M059J (cell line): Measurements from ENCODE around the gene OVCH1. TPM values are rescaled to one million over a fixed set of nuclear protein-coding genes. Genes with fewer than 3 reads are reported as not detected.

ENCODE experiments used
- DNase-seq: peaks from one replicate; pipeline ENCODE4 v3.0.0-alpha.2; 2012; ENCODE audit warnings: low read depth
- total RNA-seq: library from RNA; depleted of rRNA; stranded (reverse); fragments of >200 nt; shearing (Covaris generic); gene quantifications from 2 replicates; pipeline ENCODE4 v1.2.3, GENCODE V29; 2014; rRNA removed

The OVCH1 gene, protein sequence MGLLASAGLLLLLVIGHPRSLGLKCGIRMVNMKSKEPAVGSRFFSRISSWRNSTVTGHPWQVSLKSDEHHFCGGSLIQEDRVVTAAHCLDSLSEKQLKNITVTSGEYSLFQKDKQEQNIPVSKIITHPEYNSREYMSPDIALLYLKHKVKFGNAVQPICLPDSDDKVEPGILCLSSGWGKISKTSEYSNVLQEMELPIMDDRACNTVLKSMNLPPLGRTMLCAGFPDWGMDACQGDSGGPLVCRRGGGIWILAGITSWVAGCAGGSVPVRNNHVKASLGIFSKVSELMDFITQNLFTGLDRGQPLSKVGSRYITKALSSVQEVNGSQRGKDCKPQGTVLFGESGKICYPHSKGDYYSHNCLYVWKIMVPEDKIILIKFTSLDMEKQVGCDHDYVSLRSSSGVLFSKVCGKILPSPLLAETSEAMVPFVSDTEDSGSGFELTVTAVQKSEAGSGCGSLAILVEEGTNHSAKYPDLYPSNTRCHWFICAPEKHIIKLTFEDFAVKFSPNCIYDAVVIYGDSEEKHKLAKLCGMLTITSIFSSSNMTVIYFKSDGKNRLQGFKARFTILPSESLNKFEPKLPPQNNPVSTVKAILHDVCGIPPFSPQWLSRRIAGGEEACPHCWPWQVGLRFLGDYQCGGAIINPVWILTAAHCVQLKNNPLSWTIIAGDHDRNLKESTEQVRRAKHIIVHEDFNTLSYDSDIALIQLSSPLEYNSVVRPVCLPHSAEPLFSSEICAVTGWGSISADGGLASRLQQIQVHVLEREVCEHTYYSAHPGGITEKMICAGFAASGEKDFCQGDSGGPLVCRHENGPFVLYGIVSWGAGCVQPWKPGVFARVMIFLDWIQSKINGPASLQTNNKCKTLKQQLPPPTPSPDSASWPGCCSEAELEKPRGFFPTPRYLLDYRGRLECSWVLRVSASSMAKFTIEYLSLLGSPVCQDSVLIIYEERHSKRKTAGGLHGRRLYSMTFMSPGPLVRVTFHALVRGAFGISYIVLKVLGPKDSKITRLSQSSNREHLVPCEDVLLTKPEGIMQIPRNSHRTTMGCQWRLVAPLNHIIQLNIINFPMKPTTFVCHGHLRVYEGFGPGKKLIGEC
- not detected in 2 replicates for total RNA-seq

DNA sequence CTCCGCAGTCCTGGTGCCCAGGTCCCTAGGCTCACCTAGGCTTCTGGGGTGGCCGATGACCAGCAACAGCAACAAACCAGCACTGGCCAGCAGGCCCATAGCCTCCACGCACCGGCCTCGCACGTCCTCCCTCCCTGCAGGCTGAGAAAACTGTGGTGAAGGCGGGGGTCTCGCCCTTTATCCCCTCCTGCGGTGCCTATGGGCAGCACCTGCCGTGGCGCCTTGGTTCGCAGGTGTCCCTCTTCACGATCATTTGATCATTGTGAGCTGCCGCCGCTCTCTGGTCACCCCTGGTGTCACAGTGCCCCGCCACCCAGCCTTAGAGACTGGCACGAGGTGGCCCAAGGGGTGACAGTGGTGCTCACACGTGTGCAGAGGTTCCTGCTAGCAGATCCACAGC, at the start of gene OVCH1:
Gene OVCH1 (minus strand): TSS at position 99 of the 400 bp plus-strand sequence. CDS start 0 bp downstream, at position 99.
- no peak for DNase-seq

GRCh38 chr12:29547151-29547632, 49.7 kb upstream of the OVCH1 start:
- DNase-seq = peak; percentile 82

DNA sequence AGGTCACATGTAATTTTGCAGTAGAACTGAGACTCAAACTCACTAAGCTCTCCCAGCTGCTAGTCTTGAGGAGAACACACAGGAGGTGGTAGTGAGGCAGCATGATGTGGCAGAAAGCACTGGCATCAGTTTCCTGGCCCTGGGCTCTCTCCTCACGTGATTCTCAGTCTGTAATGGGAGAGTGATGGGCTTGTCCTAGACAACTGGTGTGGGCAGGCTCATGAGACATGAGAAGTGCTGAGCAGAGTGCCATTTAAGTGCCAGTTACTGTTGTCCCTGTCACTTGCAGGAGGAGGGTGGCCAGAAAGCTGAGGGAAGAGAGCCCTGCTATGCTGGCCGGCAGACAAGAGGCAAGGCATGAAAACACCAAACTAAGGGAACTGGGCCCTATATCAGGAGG, 48.5 kb upstream of the OVCH1 start:
- DNase-seq = no peak

DNA sequence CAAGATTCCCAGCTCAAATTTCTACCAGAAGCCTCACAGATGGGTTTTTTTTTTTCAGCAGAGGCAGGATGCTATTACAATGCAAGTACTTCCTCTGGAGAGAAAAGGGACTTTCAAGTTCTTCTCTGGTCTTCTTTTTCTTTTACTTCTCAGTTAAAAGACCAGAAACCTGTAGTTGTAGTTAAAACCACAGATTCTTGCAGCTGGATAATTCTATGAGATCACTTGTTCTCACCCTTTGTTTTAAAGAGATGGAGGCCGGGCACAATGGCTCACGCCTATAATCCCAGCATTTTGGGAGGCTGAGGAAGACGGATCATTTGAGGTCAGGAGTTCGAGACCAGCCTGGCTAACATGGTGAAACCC, 47.6 kb upstream of the OVCH1 start:
- DNase-seq = no peak

DNA sequence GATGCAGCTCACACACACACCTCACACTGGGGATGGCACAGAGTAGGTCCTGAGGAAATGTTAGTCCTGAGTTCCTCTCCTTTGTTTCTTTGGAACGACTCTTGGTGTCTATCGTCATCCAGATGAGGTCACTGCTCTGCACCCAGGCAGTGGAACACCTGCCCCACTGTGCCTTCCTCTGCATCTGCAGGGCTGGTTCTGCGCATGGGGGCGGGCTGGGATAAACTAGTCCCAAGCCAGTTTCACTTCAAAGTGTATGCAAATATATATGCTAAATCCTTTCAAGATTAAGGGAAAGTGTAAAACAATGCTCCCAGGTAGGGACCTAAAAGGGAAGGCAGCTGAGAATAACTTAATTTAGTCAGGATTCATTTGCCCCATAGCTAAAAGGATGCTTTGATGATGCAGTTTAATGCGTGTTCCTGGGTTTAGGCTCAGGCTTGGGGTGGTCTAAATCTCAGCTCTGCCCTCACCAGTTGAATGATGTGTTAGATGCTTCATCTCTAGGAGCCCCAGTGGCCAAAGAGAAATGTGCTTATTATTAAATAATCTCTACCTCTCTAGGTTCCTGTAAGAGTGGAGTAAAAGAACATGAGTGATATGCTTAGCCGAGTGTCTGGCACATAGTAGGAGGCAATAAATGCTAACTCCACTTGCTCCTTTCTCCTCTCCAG, 47.1 kb upstream of the OVCH1 start:
- no peak for DNase-seq

DNA sequence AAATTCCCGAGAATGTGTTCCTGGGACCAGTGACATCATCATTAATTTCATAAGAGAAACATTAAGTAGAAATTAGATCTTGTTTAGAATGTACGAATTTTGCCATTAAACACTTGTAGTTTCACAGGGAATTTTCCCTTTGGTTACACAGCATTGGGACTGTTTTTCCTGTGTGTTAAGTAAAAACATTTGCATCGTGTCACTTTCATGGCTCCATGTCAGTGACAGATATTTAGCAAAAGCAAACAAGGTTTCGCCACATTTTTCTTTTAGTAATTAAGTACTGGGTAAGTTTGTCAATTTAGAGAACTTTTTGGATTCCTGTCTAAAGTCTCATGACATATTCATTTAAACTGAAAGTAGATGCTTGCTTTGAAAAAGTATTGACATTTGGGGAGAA, 45.5 kb upstream of the OVCH1 start:
- DNase-seq = no peak

- DNase-seq = peak; percentile 85
Observed at GRCh38 chr12:29537298-29537697, 39.8 kb upstream of the OVCH1 start.

DNA sequence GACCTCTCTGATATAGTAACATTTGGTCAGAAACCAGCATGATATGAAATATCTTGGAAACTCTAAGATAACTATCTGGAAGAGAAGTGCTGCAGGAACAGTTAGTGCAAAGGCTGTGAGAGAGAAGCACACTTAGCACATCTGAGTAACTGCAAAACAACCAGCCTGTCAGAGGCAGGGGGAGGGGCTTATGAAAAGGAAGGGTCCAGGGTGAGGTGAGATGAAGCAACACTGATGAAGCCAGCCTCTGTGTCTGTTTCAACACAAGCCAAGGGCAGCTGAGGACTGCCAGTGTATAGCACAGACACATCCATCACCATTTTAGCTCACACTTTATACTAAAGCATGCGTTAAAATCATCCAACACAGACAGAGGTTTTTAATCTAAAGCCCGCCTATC, 37.4 kb upstream of the OVCH1 start:
- DNase-seq = no peak

GRCh38 chr12:29533815-29534489, 36.5 kb upstream of the OVCH1 start:
- no peak for DNase-seq

- DNase-seq = no peak
Observed at GRCh38 chr12:29531471-29531870, 34.0 kb upstream of the OVCH1 start.

DNA sequence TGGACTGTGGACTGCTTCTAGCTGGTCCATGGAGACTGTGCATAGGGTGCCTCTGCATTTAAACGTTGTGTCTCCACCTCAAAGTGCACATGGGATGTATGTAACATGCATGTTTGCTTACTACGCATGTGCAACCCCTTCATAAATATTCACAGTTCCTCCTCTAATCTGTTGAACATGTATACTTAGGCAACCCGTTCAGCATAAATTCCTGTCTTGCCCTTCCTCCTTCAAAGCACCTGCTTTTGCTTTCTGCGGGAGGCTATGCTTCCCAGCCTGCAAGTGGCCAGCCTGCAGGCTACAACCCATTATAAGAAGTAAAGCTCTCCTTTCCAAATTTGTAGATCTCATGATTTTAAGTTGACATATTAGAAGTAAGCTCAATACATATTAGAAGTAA, 33.0 kb upstream of the OVCH1 start:
- DNase-seq = no peak

DNA sequence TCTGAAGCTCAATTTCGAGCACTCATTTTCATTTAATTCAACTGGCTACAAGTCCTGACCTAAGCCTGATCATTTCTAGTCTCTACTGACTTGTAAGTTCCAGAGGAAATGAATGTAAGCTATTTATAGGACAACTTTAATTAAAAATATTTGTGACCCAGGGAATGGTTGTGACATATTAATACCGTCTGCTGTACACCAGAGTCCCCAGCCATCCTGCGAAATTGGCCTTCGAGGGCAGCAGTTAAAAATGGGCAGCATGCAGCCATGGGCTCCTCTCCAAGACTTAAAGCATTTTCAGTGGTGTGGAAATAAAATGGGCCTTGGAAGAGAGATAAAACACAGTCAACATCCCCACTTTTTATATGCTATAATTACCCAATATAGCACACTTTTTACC, 30.7 kb upstream of the OVCH1 start:
- DNase-seq = no peak

DNA sequence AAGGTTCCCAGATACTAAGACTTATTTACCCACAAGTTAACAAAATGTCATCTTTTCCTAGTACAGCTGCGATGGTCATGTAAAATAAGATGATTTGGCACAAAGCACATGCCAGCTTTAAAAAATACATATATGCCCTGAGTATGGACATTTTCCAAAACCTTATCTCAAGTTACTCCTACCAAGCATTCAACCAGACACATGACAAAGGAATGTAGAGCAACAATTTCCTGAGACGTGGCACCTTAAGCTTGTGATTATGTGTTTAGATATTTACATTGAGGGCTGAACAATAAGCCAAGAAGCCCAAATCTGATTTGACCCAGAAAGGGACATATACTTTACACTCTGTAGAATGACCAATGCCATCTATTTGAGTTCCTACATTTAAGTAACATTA, 24.5 kb upstream of the OVCH1 start:
- peak; percentile 34 for DNase-seq

DNA sequence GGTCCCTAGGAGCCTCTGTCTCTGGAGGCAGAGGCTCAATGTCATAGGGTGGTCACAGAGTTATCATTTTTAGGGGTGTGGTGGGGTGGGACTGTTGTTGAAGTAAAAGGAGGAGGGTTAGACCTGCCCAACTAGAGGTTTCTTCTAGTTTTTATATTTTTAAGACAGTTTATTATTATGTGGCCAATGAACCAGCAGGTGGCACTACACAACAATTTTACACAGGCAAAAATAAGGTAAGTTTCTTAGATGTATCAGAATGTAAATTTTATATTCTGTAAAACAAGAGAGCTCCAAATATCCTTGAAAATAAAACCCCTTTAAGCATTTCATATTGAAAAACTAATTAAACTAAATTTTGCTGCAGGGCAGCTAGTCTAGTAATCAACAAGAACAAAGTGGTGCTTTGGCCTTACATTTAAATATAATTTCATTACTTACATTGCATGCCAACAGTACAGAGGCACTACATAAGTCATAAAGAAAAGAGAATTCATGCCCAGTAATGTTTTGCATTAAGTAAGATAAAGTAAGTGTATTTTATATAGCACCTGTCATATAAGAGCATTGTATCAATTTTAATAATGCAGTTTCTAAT, 22.2 kb upstream of the OVCH1 start:
- peak; percentile 53 for DNase-seq

DNA sequence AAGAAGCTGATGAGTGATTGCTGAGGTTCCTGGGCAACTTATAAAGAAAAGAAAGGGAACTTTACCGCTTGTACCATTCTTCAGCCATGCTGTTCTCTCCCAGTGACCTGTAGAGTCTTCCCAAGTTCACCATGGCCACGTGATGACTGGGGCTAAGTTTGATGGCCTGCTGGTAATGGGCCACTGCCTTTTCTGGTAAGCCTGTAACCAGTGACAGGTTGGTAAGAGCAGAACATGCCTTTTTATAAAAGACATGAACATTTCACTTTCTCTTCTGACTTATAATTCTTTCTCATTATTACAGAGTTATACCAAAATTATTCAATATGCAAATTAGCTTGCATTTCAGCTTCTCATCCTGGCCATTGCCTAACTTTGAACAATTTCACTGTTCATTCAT, 20.9 kb upstream of the OVCH1 start:
- no peak for DNase-seq

DNA sequence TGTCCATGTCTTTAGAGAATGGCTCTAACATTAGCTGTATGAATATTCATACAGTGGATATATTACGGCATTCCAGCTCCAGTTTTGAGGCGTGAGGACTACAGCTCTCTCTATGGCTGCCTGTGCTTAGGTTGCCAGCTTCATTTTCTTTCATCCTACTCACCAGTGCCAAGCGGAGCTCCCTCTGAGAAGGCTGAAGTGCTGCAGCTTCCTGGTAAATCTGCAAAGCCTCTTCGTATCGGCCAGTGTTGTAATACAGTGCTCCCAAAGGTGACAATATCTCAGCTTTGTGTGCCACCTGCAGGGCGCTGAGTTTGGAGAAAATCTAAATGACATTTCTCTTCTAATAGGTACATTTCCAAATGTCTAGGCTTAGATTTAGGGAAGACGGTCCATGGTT, 19.8 kb upstream of the OVCH1 start:
- DNase-seq = peak; percentile 23

DNA sequence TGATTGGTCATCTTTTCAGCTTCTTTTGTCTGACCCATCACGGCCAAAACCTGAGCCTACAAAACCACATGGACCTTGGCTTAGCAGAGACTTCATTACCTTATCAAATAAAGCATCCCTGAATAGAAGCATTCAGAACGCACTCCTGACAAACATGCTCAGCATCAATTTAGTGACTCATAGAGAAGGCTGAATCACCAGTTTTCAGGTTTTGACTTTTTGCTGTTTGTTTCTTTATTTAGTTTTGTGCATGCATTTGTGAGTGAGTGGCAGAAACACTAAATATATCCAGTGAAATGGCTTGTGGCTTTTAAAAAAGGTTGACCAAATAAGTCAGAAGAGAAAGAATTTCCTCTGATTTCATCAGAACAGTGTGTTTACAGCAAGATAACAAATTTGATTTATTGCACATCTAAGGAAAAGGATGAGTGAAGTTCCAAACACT, 19.0 kb upstream of the OVCH1 start:
- DNase-seq = peak; percentile 83

DNA sequence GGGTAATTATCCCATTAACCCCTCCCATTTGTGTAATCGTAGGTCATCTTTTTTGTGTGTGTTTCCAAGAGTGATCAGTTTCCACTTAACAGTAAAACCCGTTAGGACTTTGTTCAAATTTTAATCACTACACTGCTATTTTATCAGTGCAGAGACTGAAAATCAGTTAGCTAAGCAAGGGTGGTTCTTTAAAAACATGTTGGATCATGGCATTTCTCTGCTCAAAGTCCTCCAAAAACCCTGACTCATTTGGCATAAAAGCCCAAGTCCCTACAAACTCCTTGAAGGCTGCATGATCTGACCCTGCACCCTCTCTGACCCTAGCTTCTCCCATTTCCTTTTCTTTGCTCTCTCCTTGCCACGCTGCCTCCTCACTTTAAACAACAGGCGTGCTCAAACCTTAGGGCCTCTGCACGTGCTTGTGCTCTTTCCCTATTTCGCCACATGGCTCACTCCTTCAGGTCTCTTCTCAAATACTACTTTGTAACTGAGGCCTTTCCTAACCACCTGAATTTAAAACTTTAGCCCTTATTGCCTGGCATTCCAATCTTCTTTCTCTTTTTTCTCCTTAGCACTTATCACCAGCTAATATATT, 13.2 kb upstream of the OVCH1 start:
- no peak for DNase-seq

DNA sequence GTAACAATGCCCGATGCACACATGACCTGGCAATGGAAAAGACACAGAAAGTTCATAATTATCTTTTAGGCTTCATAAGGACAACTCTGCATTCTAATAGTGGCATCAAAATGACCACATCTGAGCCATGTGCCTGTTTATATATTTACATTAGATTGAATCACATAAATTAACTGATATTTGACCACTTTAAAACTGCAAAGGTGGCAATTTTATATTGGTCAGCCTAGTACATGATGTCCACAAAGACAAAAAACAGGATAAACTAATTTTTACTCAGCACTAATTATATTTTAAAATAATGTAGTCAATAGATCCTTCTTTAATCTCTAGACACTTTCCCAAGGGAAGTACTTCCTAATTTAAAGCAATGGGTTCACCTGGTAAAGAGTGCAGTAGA, 12.0 kb upstream of the OVCH1 start:
- DNase-seq = no peak

GRCh38 chr12:29508949-29509348, 11.5 kb upstream of the OVCH1 start:
- no peak for DNase-seq
